ENCODE measurements around the gene CACNA1S.

GRCh38 chr1:201128476-201128875, 16.2 kb upstream of the CACNA1S start:
- TF ChIP-seq CTCF (IDR thresholded peaks at IDR 0.05; ENCODE audit: insufficient read depth, low read length, poor library complexity, severe bottlenecking) (no peak), EZH2phosphoT487 (conservative IDR thresholded peaks at IDR 0.05; ENCODE audit: low read length) (no peak)
